ENCODE measurements around the gene CEP97.

The CEP97 gene

GRCh38 chr3:101810022-101810418 lies 85.6 kb downstream of the CEP97 start:
- no peak overlapping the region for H3K4me3 ChIP-seq (replicated peaks; ENCODE audit: low read depth, low read length)
- no peak for TF ChIP-seq CTCF (IDR thresholded peaks at IDR 0.05; ENCODE audit: low read depth, low read length, missing control alignments)
- DNase-seq (ENCODE audit: extremely low read depth, low read depth): no peak

- DNase-seq (ENCODE audit: extremely low read depth, low read depth): no peak
- no peak overlapping the region for H3K4me3 ChIP-seq (replicated peaks; ENCODE audit: low read depth, low read length)
- no peak for TF ChIP-seq CTCF (IDR thresholded peaks at IDR 0.05; ENCODE audit: low read depth, low read length, missing control alignments)
These were observed 87.5 kb downstream of the CEP97 start for GRCh38 chr3:101811875-101812274.

GRCh38 chr3:101812895-101813294 lies 88.5 kb downstream of the CEP97 start:
- TF ChIP-seq CTCF (IDR thresholded peaks at IDR 0.05; ENCODE audit: low read depth, low read length, missing control alignments): no peak
- no peak for DNase-seq (ENCODE audit: extremely low read depth, low read depth)

GRCh38 chr3:101813817-101814440 lies 89.5 kb downstream of the CEP97 start:
- no peak for TF ChIP-seq CTCF (IDR thresholded peaks at IDR 0.05; ENCODE audit: low read depth, low read length, missing control alignments)
- H3K4me3 ChIP-seq (replicated peaks; ENCODE audit: low read depth, low read length): no peak overlapping the region
- DNase-seq (ENCODE audit: extremely low read depth, low read depth): no peak

More at GRCh38 chr3:101812895-101813294, 88.5 kb downstream of the CEP97 start:
- H3K4me3 ChIP-seq (replicated peaks; ENCODE audit: low read depth, low read length): no peak overlapping the region

GRCh38 chr3:101814835-101815234 lies 90.4 kb downstream of the CEP97 start:
- TF ChIP-seq CTCF (IDR thresholded peaks at IDR 0.05; ENCODE audit: low read depth, low read length, missing control alignments): no peak
- H3K4me3 ChIP-seq (replicated peaks; ENCODE audit: low read depth, low read length): no peak overlapping the region
- DNase-seq (ENCODE audit: extremely low read depth, low read depth): no peak

GRCh38 chr3:101816215-101817149 lies 92.1 kb downstream of the CEP97 start:
- no peak for TF ChIP-seq CTCF (IDR thresholded peaks at IDR 0.05; ENCODE audit: low read depth, low read length, missing control alignments)
- DNase-seq (ENCODE audit: extremely low read depth, low read depth): peak; percentile 37
- no peak overlapping the region for H3K4me3 ChIP-seq (replicated peaks; ENCODE audit: low read depth, low read length)

Measured in HFF-Myc (cell line).